HepG2 (cell line): ENCODE data around the gene TBC1D10B. TPM values are rescaled to one million over a fixed set of nuclear protein-coding genes. Genes with fewer than 3 reads are reported as not detected.

Experiments used
- ATAC-seq: fragments of 200-7000 bp; cut with Tn5 transposase; 3 replicates; pipeline ENCODE4 v1.9.1; 2020; ENCODE audit warnings: mild to moderate bottlenecking, moderate library complexity
- BruUV-seq: library from RNA; stranded (reverse); fragments of 400-500 nt; replicated peaks from 2 replicates; lab custom pipeline; 2021; lab: Mats Ljungman, UMichigan
- CTCF ChIA-PET: fragments of 300-600 bp; formaldehyde crosslinking; extraction: SDS; loops from one replicate; lab custom pipeline; 2021; ENCODE audit warnings: low total read pairs, inconsistent platforms, low intra/inter-chr PET ratio; lab: Yijun Ruan, JAX
- POLR2A ChIA-PET: fragments of 350-600 bp; sonication (Branson Sonifier 250); formaldehyde crosslinking; loops from one replicate; lab custom pipeline; 2020; ENCODE audit warnings: antibody characterized with exemption, inconsistent platforms; lab: Yijun Ruan, JAX
- DNase-seq: peaks from one replicate; pipeline ENCODE4 v3.0.0-alpha.2; 2015; ENCODE audit warnings: low spot score
- FAIRE-seq: peaks from 3 replicates; lab custom pipeline; 2011; peaks lifted over from hg19 to GRCh38; lab: Jason Lieb, UNC
- H2AFZ ChIP-seq: one replicate; pipeline ENCODE4 v1.6.1; 2011; ENCODE audit warnings: low read length, inconsistent platforms
- H3K27ac ChIP-seq: fragments of 300-600 bp; 3 replicates; pipeline ENCODE4 v1.8.0; 2011; ENCODE audit warnings: mixed run types, mild to moderate bottlenecking, mixed read lengths, low read length, inconsistent platforms; ENCODE audit not compliant: insufficient read depth; ENCODE audit errors: extremely low read length
- H3K27me3 ChIP-seq, 2 experiments: fragments of 200-600 bp in 1 of 2; 2 replicates in 1 of 2; 3 replicates in 1 of 2; pipeline versions ENCODE4 v1.6.0 to v1.8.0; 2011; ENCODE audit warnings: low read length in 2 of 2, mild to moderate bottlenecking in 2 of 2, moderate library complexity in 2 of 2, inconsistent platforms in 1 of 2; ENCODE audit not compliant: insufficient read depth in 2 of 2, control insufficient read depth in 1 of 2
- H3K36me3 ChIP-seq, 2 experiments: fragments of 200-600 bp in 1 of 2; replicated peaks in 1 of 2; 2 replicates in 1 of 2; 3 replicates in 1 of 2; pipeline versions ENCODE4 v1.5.1 to v1.8.0; 2011; ENCODE audit warnings: low read length in 2 of 2, inconsistent platforms in 1 of 2; ENCODE audit not compliant: insufficient read depth in 2 of 2, control insufficient read depth in 1 of 2
- H3K4me1 ChIP-seq: 2 replicates; pipeline ENCODE4 v1.5.1; 2012; ENCODE audit warnings: low read length, inconsistent platforms; ENCODE audit not compliant: insufficient read depth
- H3K4me2 ChIP-seq: 2 replicates; pipeline ENCODE4 v1.6.0; 2011; ENCODE audit warnings: low read depth, low read length, inconsistent platforms
- H3K4me3 ChIP-seq, 3 experiments: fragments of 200-600 bp in 1 of 3; sonication (generic), shearing (Covaris generic) in 1 of 3; replicated peaks in 1 of 3; 2 replicates each; pipeline ENCODE4 v1.5.1; 2011 to 2016; ENCODE audit warnings: low read length in 3 of 3, inconsistent platforms in 2 of 3, low read depth in 2 of 3, mild to moderate bottlenecking in 2 of 3, control low read depth in 1 of 3, mixed read lengths in 1 of 3; ENCODE audit not compliant: insufficient read depth in 1 of 3
- H3K79me2 ChIP-seq: one replicate; pipeline ENCODE4 v1.6.1; 2011; ENCODE audit warnings: low read length, inconsistent platforms; ENCODE audit not compliant: insufficient read depth
- H3K9ac ChIP-seq: 2 replicates; pipeline ENCODE4 v1.6.0; 2011; ENCODE audit warnings: mild to moderate bottlenecking, low read depth, low read length, inconsistent platforms; ENCODE audit not compliant: insufficient read depth
- H3K9me3 ChIP-seq: 2 replicates; pipeline ENCODE4 v1.5.1; 2012; ENCODE audit warnings: mild to moderate bottlenecking, low read length
- H4K20me1 ChIP-seq: 2 replicates; pipeline ENCODE4 v1.6.0; 2011; ENCODE audit warnings: inconsistent platforms, mild to moderate bottlenecking, low read length, moderate library complexity; ENCODE audit not compliant: insufficient read depth
- BCL6 ChIP-seq: IDR thresholded peaks from 2 replicates; pipeline ENCODE4 v1.6.1; 2016; ENCODE audit warnings: missing genetic modification reagents, missing compliant biosample characterization
- GLI4 ChIP-seq: sonication (generic); formaldehyde crosslinking; IDR thresholded peaks from 2 replicates; pipeline ENCODE4 v1.5.1; 2020; ENCODE audit warnings: missing genetic modification reagents, mild to moderate bottlenecking, moderate library complexity, borderline replicate concordance
- HIVEP1 ChIP-seq: sonication (generic); formaldehyde crosslinking; IDR thresholded peaks from 2 replicates; pipeline ENCODE4 v1.4.0; 2020; ENCODE audit warnings: mild to moderate bottlenecking, missing genetic modification reagents
- HNRNPH1 ChIP-seq: fragments of 200-400 bp; formaldehyde crosslinking; optimal IDR thresholded peaks from 2 replicates; pipeline ENCODE3; 2017; ENCODE audit warnings: mild to moderate bottlenecking, low read depth, low read length
- KLF13 ChIP-seq: sonication (generic); formaldehyde crosslinking; IDR thresholded peaks from 2 replicates; pipeline ENCODE4 v1.4.0; 2020; ENCODE audit warnings: mild to moderate bottlenecking, missing genetic modification reagents
- NR1H2 ChIP-seq: sonication (generic); formaldehyde crosslinking; IDR thresholded peaks from 2 replicates; pipeline ENCODE4 v1.8.1; 2022; ENCODE audit warnings: low read depth, missing genetic modification reagents, borderline replicate concordance
- SOX13 ChIP-seq, 3 experiments: fragments of 450-650 bp in 1 of 3; sonication (generic) in 1 of 3; formaldehyde crosslinking in 1 of 3; IDR thresholded peaks in 2 of 3; conservative IDR thresholded peaks in 1 of 3; 2 replicates each; pipeline versions ENCODE4 v1.5.0 to v1.6.1; 2016 to 2020; ENCODE audit warnings: antibody characterized with exemption in 1 of 3, mild to moderate bottlenecking in 1 of 3, missing compliant biosample characterization in 1 of 3, missing genetic modification reagents in 1 of 3, moderate library complexity in 1 of 3
- STAT6 ChIP-seq: sonication (generic); formaldehyde crosslinking; IDR thresholded peaks from 2 replicates; pipeline ENCODE4 v1.4.0; 2020; ENCODE audit warnings: missing genetic modification reagents, mild to moderate bottlenecking, borderline replicate concordance
- TCF12 ChIP-seq, 2 experiments: fragments of 450-650 bp in 1 of 2; sonication (generic) in 1 of 2; formaldehyde crosslinking in 1 of 2; IDR thresholded peaks; 2 replicates each; pipeline versions ENCODE4 v1.6.1 to v1.8.0; 2017 to 2022; ENCODE audit warnings: antibody characterized with exemption in 1 of 2, mild to moderate bottlenecking in 1 of 2, missing genetic modification reagents in 1 of 2, moderate library complexity in 1 of 2
- YEATS4 ChIP-seq: sonication (generic); formaldehyde crosslinking; IDR thresholded peaks from 2 replicates; pipeline ENCODE4 v1.4.0; 2020; ENCODE audit warnings: missing genetic modification reagents, borderline replicate concordance
- ZBTB21 ChIP-seq: sonication (generic); formaldehyde crosslinking; IDR thresholded peaks from 2 replicates; pipeline ENCODE4 v1.4.0; 2020; ENCODE audit warnings: missing genetic modification reagents
- ZMAT5 ChIP-seq: sonication (generic); formaldehyde crosslinking; IDR thresholded peaks from 2 replicates; pipeline ENCODE4 v1.5.0; 2020; ENCODE audit warnings: mild to moderate bottlenecking, low read depth, missing genetic modification reagents, borderline replicate concordance
- ZMYM4 ChIP-seq: sonication (generic); formaldehyde crosslinking; IDR thresholded peaks from 2 replicates; pipeline ENCODE4 v1.8.1; 2023; ENCODE audit warnings: mild to moderate bottlenecking, missing genetic modification reagents
- ZNF317 ChIP-seq: sonication (generic); formaldehyde crosslinking; IDR thresholded peaks from 2 replicates; pipeline ENCODE4 v1.5.0; 2020; ENCODE audit warnings: mild to moderate bottlenecking, missing genetic modification reagents
- ZNF512 ChIP-seq: sonication (generic); formaldehyde crosslinking; IDR thresholded peaks from 2 replicates; pipeline ENCODE4 v1.4.0; 2020; ENCODE audit warnings: mild to moderate bottlenecking, missing genetic modification reagents
- ZNF792 ChIP-seq: IDR thresholded peaks from 2 replicates; pipeline ENCODE4 v1.6.1; 2016
- WGBS: methylation state at CpG from one replicate; pipeline ENCODE4 v1.1.6; 2017; ENCODE audit warnings: low lambda C conversion rate; 5-methylcytosine and 5-hydroxymethylcytosine counted together
- in situ Hi-C: cut with HindIII; loops from 2 replicates; pipeline ENCODE4 v1.10.0; 2017; ENCODE audit warnings: low pct_unique_long_range_greater_than_20kb; ENCODE audit not compliant: extremely low pct_ligation_motif_present
- intact Hi-C: fragments of 100-400 bp; cut with micrococcal nuclease; formaldehyde crosslinking; loops from one replicate; pipeline ENCODE4 v1.10.0; 2022; ENCODE audit not compliant: unreplicated experiment
- polyA plus RNA-seq, 8 experiments: library from polyadenylated mRNA; depleted of rRNA in 3 of 8; stranded (reverse) in 7 of 8; unstranded in 1 of 8; fragments of >200 nt; fragmentation: Illumina TruSeq in 4 of 8; extraction: Trizol in 4 of 8; gene quantifications; 2 replicates each; pipeline versions ENCODE4 v1.2.1 to v1.2.3, GENCODE V29; 2011 to 2016; ENCODE audit warnings: low read depth in 4 of 8, missing spikeins in 1 of 8, mixed read lengths in 1 of 8; ENCODE audit not compliant: insufficient read depth in 1 of 8
- total RNA-seq, 5 experiments: library from RNA; depleted of rRNA; stranded (reverse); fragments of >200 nt; fragmentation: Illumina TruSeq; extraction: Trizol; gene quantifications; 2 replicates each; pipeline ENCODE4 v1.2.3, GENCODE V29; 2016; ENCODE audit warnings: low read depth in 1 of 5
- TF ChIP-seq, protein P1 (sequence below): sonication (generic); formaldehyde crosslinking; IDR thresholded peaks from 2 replicates; pipeline ENCODE4 v1.4.0; 2020; ENCODE audit warnings: missing genetic modification reagents

TBC1D10B gene
- total and polyA plus RNA-seq, 2 of the 13 experiments (the other 11 are each of a cell fraction or from before 2014, with no cell fraction given) = 15.7 to 24.8 TPM

DNA sequence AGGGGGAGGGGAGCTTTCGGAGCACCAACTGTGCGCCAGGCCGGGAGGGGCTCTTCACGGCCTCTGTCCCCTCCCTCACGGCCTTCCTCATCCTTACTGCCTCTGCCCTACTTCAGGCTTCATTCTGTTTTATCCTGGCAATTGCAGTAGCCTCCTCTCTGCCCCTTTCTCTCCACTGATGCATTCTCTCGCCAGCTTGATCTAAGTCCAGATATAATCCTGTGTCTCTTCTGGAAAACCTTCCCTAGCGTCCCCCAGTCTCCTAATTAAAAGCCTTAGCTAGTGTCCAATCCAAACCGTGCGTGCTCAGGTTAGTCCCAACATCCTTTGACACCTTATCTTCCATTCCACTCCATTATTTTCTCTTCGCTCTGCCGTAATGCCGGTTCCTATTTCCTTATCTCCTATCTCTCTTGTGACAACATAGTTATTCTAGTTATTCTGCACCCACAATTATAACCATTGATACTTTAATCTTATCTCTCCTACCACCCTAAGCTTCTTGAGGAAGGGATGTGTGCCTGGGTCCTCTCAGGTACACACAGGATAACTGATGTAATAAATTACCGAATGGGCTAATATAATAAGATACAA lies 25.8 kb upstream of the TBC1D10B start:
- peaks cover 40% of the 10 kb centered on the region for H3K4me1 ChIP-seq
- 14% methylated on average over 12 of the region's 13 CpGs for WGBS
- peak overlapping the region; percentile 75 to 93 (median 75) for H3K4me3 ChIP-seq
- H3K9me3 ChIP-seq = no peaks in the 10 kb centered on the region
- intact Hi-C loops (loop anchor here (1.0 kb wide), 4 partner anchors 13 to 41 kb away; partner anchors contain the start of gene CD2BP2), in situ Hi-C loops (no loop called here)
- TSS peak; percentile 63 for BruUV-seq
- peaks cover 3 to 17% of the 10 kb centered on the region in 2 experiments; a peak in 4 of 5 replicates for H3K36me3 ChIP-seq
- ATAC-seq = no peak
- ChIA-PET POLR2A (interaction anchor here (1.3 to 3.3 kb wide), 10 partner anchors 8 to 263 kb away, joined by 4 to 70 read pairs (median 12); partner anchors contain the start of genes CD2BP2, DCTPP1, FBRS and SEPTIN1), CTCF (interaction anchor here (0.8 to 2.6 kb wide), 4 partner anchors 11 to 233 kb away, joined by 3 to 20 read pairs (median 4); partner anchors contain the start of genes DCTPP1 and ZNF771)
- no peak for DNase-seq
- H2AFZ ChIP-seq = no peak overlapping the region
- no peaks in the 10 kb centered on the region for H3K27me3 ChIP-seq
- H3K79me2 ChIP-seq = peaks cover 17% of the 10 kb centered on the region
- peak overlapping the region; percentile 78 for H3K9ac ChIP-seq
- peak; percentile 21 for FAIRE-seq
- no peaks in the 10 kb centered on the region; the same call in 1 of the 2 replicates for H4K20me1 ChIP-seq
- H3K27ac ChIP-seq = peak overlapping the region; percentile 73
- peak overlapping the region; percentile 99 for H3K4me2 ChIP-seq
- TF ChIP-seq ZNF792 = no peak
- TF ChIP-seq KLF13 = 0 out of 2 replicates have a peak, but pooled peaks have one; percentile 76
- 0 out of 2 replicates have a peak, but pooled peaks have one; percentile 23 for TF ChIP-seq ZNF317 (CRISPR knock-in tag)
- no peak for TF ChIP-seq ZMAT5 (CRISPR knock-in tag)
- 0 out of 2 replicates have a peak, but pooled peaks have one; percentile 19 for TF ChIP-seq ZNF512 (CRISPR knock-in tag)
- TF ChIP-seq BCL6 (CRISPR knock-in tag) = 0 out of 2 replicates have a peak, but pooled peaks have one; percentile 4
- no peak for TF ChIP-seq YEATS4 (CRISPR knock-in tag)
- TF ChIP-seq, protein P1, sequence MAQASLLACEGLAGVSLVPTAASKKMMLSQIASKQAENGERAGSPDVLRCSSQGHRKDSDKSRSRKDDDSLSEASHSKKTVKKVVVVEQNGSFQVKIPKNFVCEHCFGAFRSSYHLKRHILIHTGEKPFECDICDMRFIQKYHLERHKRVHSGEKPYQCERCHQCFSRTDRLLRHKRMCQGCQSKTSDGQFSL = peak; percentile 50; the same call in 1 of the 2 replicates
- no peak for TF ChIP-seq ZBTB21 (CRISPR knock-in tag)
- TF ChIP-seq TCF12 (IDR thresholded peaks at IDR 0.05) = no peak
- peak; percentile 52; the same call in 1 of the 2 replicates for TF ChIP-seq TCF12 (CRISPR knock-in tag; IDR thresholded peaks at IDR 0.05)
- peak; percentile 7; the same call in 1 of the 2 replicates for TF ChIP-seq NR1H2 (CRISPR knock-in tag)
- no peak for TF ChIP-seq HNRNPH1
- TF ChIP-seq STAT6 (CRISPR knock-in tag) = no peak
- TF ChIP-seq SOX13 (IDR thresholded peaks at IDR 0.05) = no peak
- no peak for TF ChIP-seq SOX13 (CRISPR knock-in tag; conservative IDR thresholded peaks at IDR 0.05 in 1 of 2, IDR thresholded peaks at IDR 0.05 in 1 of 2)
- TF ChIP-seq ZMYM4 (CRISPR knock-in tag) = 0 out of 2 replicates have a peak, but pooled peaks have one; percentile 20
- no peak for TF ChIP-seq HIVEP1 (CRISPR knock-in tag)
- TF ChIP-seq GLI4 (CRISPR knock-in tag) = peak; percentile 84; the same call in 1 of the 2 replicates
